Transverse colon (tissue), 4 donors: ENCODE data around the gene EIF2S2. TPM values are rescaled to one million over a fixed set of nuclear protein-coding genes. Genes with fewer than 3 reads are reported as not detected.

Source experiments
- DNase-seq: peaks from one replicate; pipeline ENCODE4 v3.0.0-alpha.2; 2019
- H3K27ac ChIP-seq, 4 donors: fragments of 200-600 bp; sonication (generic); 2 replicates each; pipeline ENCODE4 v1.5.1; 2016 to 2018; ENCODE audit warnings: inconsistent platforms in 4 of 4
- H3K27me3 ChIP-seq: fragments of 200-600 bp; sonication (generic); 2 replicates; pipeline ENCODE4 v1.5.1; 2017; ENCODE audit warnings: inconsistent platforms
- H3K36me3 ChIP-seq, 4 donors: fragments of 200-600 bp; sonication (generic); 2 replicates each; pipeline ENCODE4 v1.5.1; 2017 to 2019; ENCODE audit warnings: inconsistent platforms in 4 of 4
- H3K4me1 ChIP-seq, 4 donors: fragments of 200-600 bp; sonication (generic); 2 replicates each; pipeline ENCODE4 v1.5.1; 2017 to 2020; ENCODE audit warnings: inconsistent platforms in 4 of 4
- H3K4me3 ChIP-seq, 4 donors: fragments of 200-600 bp; sonication (generic); 1 replicate in 1 of 4; 2 replicates in 3 of 4; pipeline versions ENCODE4 v1.5.1 to v1.6.1; 2017 to 2019; ENCODE audit warnings: inconsistent platforms in 4 of 4
- H3K9me3 ChIP-seq, 2 donors: fragments of 200-600 bp; sonication (generic); 2 replicates each; pipeline ENCODE4 v1.5.1; 2017 to 2019; ENCODE audit warnings: inconsistent platforms in 2 of 2
- EP300 ChIP-seq: sonication (generic); formaldehyde crosslinking; IDR thresholded peaks from one replicate; pipeline ENCODE4 v1.6.1; 2017; ENCODE audit warnings: antibody characterized with exemption, low read depth
- POLR2A ChIP-seq: fragments of 450-650 bp; IDR thresholded peaks from one replicate; pipeline ENCODE4 v1.6.1; 2016; ENCODE audit warnings: antibody characterized with exemption, mild to moderate bottlenecking, moderate library complexity
- POLR2AphosphoS5 ChIP-seq, 3 donors: sonication (generic); formaldehyde crosslinking; IDR thresholded peaks; one replicate each; pipeline ENCODE4 v1.6.1; 2016; ENCODE audit warnings: antibody characterized with exemption in 3 of 3
- WGBS, 2 donors: methylation state at CpG; one replicate each; pipeline ENCODE4 v1.1.5; 2018; ENCODE audit warnings: low coverage in 1 of 2; 5-methylcytosine and 5-hydroxymethylcytosine counted together
- in situ Hi-C, 4 donors: fragments of 200-750 bp; cut with MboI; loops; one replicate each; pipeline versions ENCODE4 v1.15.0 to v1.15.1; 2017; ENCODE audit warnings: low sequenced_read_pairs in 3 of 4, low pct_ligation_motif_present in 1 of 4, low pct_unique_long_range_greater_than_20kb in 1 of 4
- intact Hi-C: fragments of 100-400 bp; cut with DNase I; formaldehyde crosslinking; loops from one replicate; pipeline ENCODE4 v1.15.1; 2023; ENCODE audit warnings: low total_unique reads
- total RNA-seq, 4 donors: library from RNA; depleted of rRNA; stranded (reverse); fragments of >200 nt; gene quantifications; one replicate each; pipeline ENCODE4 v1.1.0, GENCODE V29; 2016
- TF ChIP-seq, protein P1 (sequence below), 5 experiments: fragments of 200-600 bp in 3 of 5; fragments of 450-650 bp in 2 of 5; sonication (generic) in 3 of 5; IDR thresholded peaks; 1 replicate in 2 of 5; 2 replicates in 3 of 5; pipeline ENCODE4 v1.5.1; 2016 to 2017; ENCODE audit warnings: antibody characterized with exemption in 5 of 5, inconsistent platforms in 3 of 5, mild to moderate bottlenecking in 2 of 5, moderate library complexity in 1 of 5

EIF2S2 gene
- total RNA-seq, 4 donors from 2014 or later = 15.3 to 42.1 (median 23.9) TPM

DNA sequence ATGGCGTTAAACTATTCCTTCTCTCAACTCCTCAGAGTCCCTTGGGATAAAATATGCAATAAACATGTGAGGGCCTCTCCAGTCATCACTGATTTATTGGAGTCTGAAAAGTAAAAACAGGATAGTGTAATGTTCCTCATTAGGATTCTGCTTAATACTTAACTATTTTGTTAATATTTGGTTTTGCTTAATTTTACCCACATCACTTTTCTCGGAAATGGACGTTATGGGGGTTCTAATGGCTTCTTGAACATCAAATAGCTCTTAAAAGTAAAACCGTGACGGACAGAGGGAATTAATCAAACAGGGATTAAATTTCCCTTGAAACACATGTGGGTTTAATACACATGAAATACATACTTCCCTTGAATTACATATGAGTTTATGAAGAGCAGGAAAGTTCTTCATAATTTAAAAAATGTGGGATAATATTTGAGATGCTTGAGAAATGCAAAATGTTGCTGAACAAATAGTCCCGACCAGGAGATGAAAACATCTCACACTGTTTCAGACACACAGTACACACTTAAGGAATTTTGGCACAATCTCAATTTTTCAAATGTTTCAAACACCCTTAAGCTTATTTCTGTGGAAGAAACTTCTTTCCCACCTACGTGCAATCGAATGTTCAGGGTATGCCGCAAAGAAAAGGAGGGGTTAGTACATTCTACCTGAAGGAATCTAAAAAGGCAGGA, 38.4 kb upstream of the EIF2S2 start:
- no peak overlapping the region for H3K4me3 ChIP-seq
- no peaks in the 10 kb centered on the region for H3K9me3 ChIP-seq
- WGBS, 2 donors = 75% methylated on average over 9 of the region's 9 CpGs
- no peaks in the 10 kb centered on the region for H3K27me3 ChIP-seq
- H3K27ac ChIP-seq = no peak overlapping the region
- TF ChIP-seq, protein P1, sequence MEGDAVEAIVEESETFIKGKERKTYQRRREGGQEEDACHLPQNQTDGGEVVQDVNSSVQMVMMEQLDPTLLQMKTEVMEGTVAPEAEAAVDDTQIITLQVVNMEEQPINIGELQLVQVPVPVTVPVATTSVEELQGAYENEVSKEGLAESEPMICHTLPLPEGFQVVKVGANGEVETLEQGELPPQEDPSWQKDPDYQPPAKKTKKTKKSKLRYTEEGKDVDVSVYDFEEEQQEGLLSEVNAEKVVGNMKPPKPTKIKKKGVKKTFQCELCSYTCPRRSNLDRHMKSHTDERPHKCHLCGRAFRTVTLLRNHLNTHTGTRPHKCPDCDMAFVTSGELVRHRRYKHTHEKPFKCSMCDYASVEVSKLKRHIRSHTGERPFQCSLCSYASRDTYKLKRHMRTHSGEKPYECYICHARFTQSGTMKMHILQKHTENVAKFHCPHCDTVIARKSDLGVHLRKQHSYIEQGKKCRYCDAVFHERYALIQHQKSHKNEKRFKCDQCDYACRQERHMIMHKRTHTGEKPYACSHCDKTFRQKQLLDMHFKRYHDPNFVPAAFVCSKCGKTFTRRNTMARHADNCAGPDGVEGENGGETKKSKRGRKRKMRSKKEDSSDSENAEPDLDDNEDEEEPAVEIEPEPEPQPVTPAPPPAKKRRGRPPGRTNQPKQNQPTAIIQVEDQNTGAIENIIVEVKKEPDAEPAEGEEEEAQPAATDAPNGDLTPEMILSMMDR (IDR thresholded peaks at IDR 0.05) = no peak
- no peaks in the 10 kb centered on the region for H3K4me1 ChIP-seq
- no peak for DNase-seq
- intact Hi-C loops (no loop called here), in situ Hi-C loops (no loop called here)
- no peaks in the 10 kb centered on the region for H3K36me3 ChIP-seq

DNA sequence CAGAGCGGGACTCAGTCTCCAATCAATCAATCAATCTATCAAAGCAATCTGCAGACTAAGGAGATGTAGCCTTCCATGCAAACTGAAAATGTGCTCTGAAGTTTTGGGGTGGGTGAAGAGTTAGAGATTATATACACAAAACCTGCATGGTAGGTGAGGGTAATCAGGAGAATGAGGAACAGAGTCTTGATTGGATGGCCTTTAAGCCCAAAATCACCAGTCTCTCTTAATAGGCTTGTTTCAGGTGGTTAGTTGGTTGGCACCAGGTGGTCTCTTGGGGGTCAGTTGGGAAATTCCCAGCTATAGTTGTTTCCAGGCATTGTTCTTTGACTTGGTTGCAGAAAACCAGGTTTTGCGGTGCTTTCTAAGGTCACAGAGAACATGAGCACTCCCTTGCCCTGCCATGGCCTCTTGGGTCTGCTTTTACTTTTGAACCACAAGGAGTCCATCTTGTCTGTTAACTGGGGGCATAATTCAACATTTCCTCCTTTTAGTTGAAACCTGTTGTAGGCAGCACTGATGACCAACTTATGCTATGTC, 33.3 kb upstream of the EIF2S2 start:
- TF ChIP-seq POLR2A (no peak), POLR2AphosphoS5 (IDR thresholded peaks at IDR 0.05) (no peak), EP300 (no peak)
- TF ChIP-seq, protein P1 (IDR thresholded peaks at IDR 0.05) = no peak
- no peak for DNase-seq
- no peaks in the 10 kb centered on the region for H3K4me1 ChIP-seq
- no peak overlapping the region for H3K4me3 ChIP-seq
- no peaks in the 10 kb centered on the region for H3K9me3 ChIP-seq
- in situ Hi-C loops = no loop called here
- H3K27ac ChIP-seq = no peak overlapping the region
- H3K27me3 ChIP-seq = peaks cover 5% of the 10 kb centered on the region
- no peaks in the 10 kb centered on the region for H3K36me3 ChIP-seq
- WGBS, 2 donors = 97% methylated on average over 2 of the region's 2 CpGs; no CpG with 5 or more reads in 1 of the 2 donors
- intact Hi-C loops = no loop called here

DNA sequence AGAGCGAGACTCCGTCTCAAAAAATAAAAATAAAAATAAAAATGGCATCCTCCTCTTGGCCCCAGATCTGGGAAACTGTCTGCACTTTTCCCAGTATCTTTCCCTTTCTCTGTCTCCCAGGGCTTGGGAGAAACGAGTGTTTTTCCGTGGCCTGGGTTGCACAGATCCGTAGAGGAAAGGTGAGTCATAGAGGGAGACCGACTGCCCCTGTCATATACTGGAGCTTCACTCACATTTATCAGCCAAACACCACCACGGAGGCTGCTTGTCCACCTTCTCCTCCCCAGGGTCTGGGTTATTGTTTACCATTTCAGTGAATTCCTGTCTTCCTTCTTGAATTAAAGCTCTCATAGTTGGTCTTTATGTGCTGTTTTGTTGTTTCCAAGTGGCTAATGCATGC, 31.9 kb upstream of the EIF2S2 start:
- Histone ChIP-seq H3K4me1 (no peaks in the 10 kb centered on the region), H3K9me3 (no peaks in the 10 kb centered on the region), H3K27ac (no peak overlapping the region), H3K36me3 (no peaks in the 10 kb centered on the region), H3K4me3 (no peak overlapping the region), H3K27me3 (peaks cover 5% of the 10 kb centered on the region)
- TF ChIP-seq POLR2AphosphoS5 (IDR thresholded peaks at IDR 0.05) (no peak), EP300 (no peak), POLR2A (no peak)
- TF ChIP-seq, protein P1 (IDR thresholded peaks at IDR 0.05) = no peak
- DNase-seq = no peak
- WGBS, 2 donors = 73 to 74% methylated on average over 3 to 7 of the region's 7 CpGs
- intact Hi-C loops (no loop called here), in situ Hi-C loops (no loop called here)

DNA sequence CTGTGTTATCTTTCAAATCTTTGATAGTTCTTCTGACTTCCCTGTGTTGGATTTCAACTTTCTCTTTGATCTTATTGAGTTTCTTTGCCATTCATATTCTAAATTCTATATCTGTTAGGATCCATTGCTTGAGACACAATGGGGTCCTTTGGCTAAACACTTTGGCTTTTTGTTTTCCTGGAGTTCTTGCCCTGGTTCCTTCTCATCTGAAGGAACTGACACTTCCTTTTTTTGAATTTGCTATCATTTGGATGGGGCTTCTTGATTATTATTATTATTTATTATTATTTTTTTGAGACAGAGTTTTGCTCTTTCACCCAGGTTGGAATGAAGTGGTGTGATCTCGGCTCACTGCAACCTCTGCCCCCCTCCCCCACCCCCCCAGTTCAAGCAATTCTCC, 30.1 kb upstream of the EIF2S2 start:
- Histone ChIP-seq H3K9me3 (no peaks in the 10 kb centered on the region), H3K36me3 (no peaks in the 10 kb centered on the region), H3K4me1 (no peaks in the 10 kb centered on the region), H3K4me3 (no peak overlapping the region), H3K27ac (no peak overlapping the region), H3K27me3 (peaks cover 5% of the 10 kb centered on the region)
- WGBS, 2 donors = 71% methylated on average over 1 of the region's 1 CpG; no CpG with 5 or more reads in 1 of the 2 donors
- TF ChIP-seq POLR2AphosphoS5 (IDR thresholded peaks at IDR 0.05) = no peak
- no peak for TF ChIP-seq POLR2A
- TF ChIP-seq, protein P1 (IDR thresholded peaks at IDR 0.05) = no peak
- TF ChIP-seq EP300 = no peak
- intact Hi-C loops = no loop called here
- no peak for DNase-seq
- in situ Hi-C loops = no loop called here
